Measurements from ENCODE around the gene ZNF213. TPM values are rescaled to one million over a fixed set of nuclear protein-coding genes. Genes with fewer than 3 reads are reported as not detected.
"Not testable (repeated sequence)": the region's sequence is repeated elsewhere in the genome, so short reads cannot be mapped to it uniquely, and the experiment has no call there.

Gene ZNF213
- total RNA-seq, 1 donor from 2014 or later: 7.6 TPM

GRCh38 chr16:3166505-3166886 is 31.7 kb downstream of the ZNF213 start:
- H3K36me3 ChIP-seq: no peaks in the 10 kb centered on the region
- no peaks in the 10 kb centered on the region for H3K27me3 ChIP-seq
- H3K4me3 ChIP-seq: no peak overlapping the region
- H3K4me1 ChIP-seq: peaks cover 21% of the 10 kb centered on the region
- no peak for TF ChIP-seq CTCF (IDR thresholded peaks at IDR 0.05)
- TF ChIP-seq POLR2A (IDR thresholded peaks at IDR 0.05): no peak
- no peak for TF ChIP-seq POLR2AphosphoS5 (IDR thresholded peaks at IDR 0.05; ENCODE audit: insufficient read depth in 1 of 2, low read depth in 1 of 2)
- no peak overlapping the region for H3K27ac ChIP-seq
- H3K9me3 ChIP-seq: no peaks in the 10 kb centered on the region
- DNase-seq (ENCODE audit: extremely low spot score in 2 of 2): no peak
- intact Hi-C loops (cut with DNase I): no loop called here

- H3K9me3 ChIP-seq; DNase-seq (ENCODE audit: extremely low spot score in 2 of 2); H3K4me3 ChIP-seq; H3K27ac ChIP-seq; intact Hi-C loops (cut with DNase I); H3K36me3 ChIP-seq; H3K27me3 ChIP-seq: not testable (repeated sequence)
- peak in 1 of 2 donors; percentile 28 for TF ChIP-seq POLR2AphosphoS5 (IDR thresholded peaks at IDR 0.05; ENCODE audit: insufficient read depth in 1 of 2, low read depth in 1 of 2)
- H3K4me1 ChIP-seq: peaks cover 29% of the 10 kb centered on the region
Measured at GRCh38 chr16:3168729-3169128, 33.9 kb downstream of the ZNF213 start.

DNA sequence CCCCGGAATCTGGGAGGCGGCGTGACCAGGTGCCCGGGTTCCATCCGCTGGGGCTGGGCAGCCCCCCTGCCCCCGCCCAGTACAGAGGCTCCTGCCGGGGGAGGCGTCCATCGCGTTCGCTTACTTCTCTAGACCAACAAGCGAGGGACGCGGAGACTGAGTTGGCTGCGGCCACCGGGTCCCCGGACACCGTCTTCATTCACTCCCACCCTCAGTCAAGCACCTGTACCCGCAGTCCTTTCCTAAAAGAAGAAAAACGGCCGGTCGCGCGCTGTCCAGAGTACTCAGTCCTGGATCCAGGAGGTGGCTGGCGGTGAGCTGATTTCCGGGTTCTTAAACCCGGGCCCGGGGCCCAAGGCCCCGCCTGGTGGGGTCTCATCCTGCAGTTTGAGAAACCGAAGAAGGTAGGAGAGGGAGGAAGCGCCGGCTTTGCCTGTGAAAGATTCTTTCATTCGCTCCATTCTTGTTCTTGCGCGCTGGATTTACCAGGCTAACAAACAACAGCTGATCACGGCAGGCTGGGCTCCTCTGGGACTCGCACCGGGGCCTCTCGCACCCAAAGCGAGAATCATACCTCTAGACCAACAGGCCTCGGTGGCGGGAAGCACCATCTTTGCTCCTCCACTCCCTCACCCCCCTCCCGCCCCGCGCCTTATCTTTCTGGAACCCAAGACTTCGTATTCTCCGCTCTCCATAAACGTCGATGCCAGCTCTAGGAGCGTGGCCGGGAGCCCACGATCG is 35.8 kb downstream of the ZNF213 start:
- Histone ChIP-seq H3K27ac (no peak overlapping the region), H3K4me1 (peaks cover 26% of the 10 kb centered on the region), H3K4me3 (no peak overlapping the region), H3K9me3 (no peaks in the 10 kb centered on the region), H3K36me3 (no peaks in the 10 kb centered on the region), H3K27me3 (peaks cover 3% of the 10 kb centered on the region)
- no peak for DNase-seq (ENCODE audit: extremely low spot score in 2 of 2)
- intact Hi-C loops (cut with DNase I): no loop called here
- TF ChIP-seq CTCF (IDR thresholded peaks at IDR 0.05) (no peak), POLR2AphosphoS5 (IDR thresholded peaks at IDR 0.05; ENCODE audit: insufficient read depth in 1 of 2, low read depth in 1 of 2) (no peak), POLR2A (IDR thresholded peaks at IDR 0.05) (no peak)

GRCh38 chr16:3171181-3171854 is 36.5 kb downstream of the ZNF213 start:
- intact Hi-C loops (cut with DNase I): no loop called here
- no peak overlapping the region for H3K27ac ChIP-seq
- H3K9me3 ChIP-seq: no peaks in the 10 kb centered on the region
- TF ChIP-seq POLR2AphosphoS5 (IDR thresholded peaks at IDR 0.05; ENCODE audit: insufficient read depth in 1 of 2, low read depth in 1 of 2) (no peak), CTCF (IDR thresholded peaks at IDR 0.05) (no peak), POLR2A (IDR thresholded peaks at IDR 0.05) (no peak)
- H3K4me3 ChIP-seq: peak overlapping the region in 1 of 2 donors; percentile 12
- H3K27me3 ChIP-seq: peaks cover 3% of the 10 kb centered on the region
- peaks cover 24% of the 10 kb centered on the region for H3K4me1 ChIP-seq
- H3K36me3 ChIP-seq: no peaks in the 10 kb centered on the region
- no peak for DNase-seq (ENCODE audit: extremely low spot score in 2 of 2)

DNA sequence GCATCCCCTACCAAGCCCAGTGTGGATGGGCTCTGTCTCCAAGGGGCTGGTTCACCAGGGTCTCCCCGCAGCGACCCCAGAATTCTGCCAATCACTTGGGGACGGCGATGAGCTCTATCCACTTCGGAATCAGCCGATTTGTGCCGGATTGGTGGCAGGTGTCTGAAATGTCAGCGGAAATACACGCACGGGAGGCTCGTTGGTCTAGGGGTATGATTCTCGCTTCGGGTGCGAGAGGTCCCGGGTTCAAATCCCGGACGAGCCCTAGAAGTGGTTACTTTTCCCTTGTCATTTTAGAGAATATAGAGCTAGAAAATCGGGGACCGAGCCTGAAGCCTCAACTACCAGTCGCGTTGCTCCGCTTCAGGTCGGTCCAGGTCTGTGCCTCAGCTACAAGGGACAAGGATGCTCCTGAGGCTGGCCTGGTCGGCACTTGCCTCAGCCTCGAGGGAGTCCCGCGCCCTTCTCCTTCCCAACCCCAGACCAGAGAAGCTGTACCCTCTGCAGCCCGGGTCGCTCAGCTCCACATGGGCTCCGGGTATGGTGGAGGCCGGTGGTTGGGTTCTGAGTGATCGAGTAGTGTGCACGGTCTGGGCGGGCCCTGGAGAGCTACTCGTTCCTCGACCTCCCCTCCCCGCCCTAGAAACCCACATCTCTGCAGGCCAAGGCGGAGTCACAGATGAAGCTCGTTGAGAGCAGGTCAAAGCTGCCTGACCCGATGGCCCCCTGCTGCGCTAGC is 37.2 kb downstream of the ZNF213 start:
- Histone ChIP-seq H3K27me3 (peaks cover 3% of the 10 kb centered on the region), H3K9me3 (no peaks in the 10 kb centered on the region), H3K4me3 (peak overlapping the region in 1 of 2 donors; percentile 12), H3K36me3 (no peaks in the 10 kb centered on the region), H3K27ac (no peak overlapping the region), H3K4me1 (peaks cover 24% of the 10 kb centered on the region)
- intact Hi-C loops (cut with DNase I): no loop called here
- TF ChIP-seq CTCF (IDR thresholded peaks at IDR 0.05): no peak
- no peak for TF ChIP-seq POLR2AphosphoS5 (IDR thresholded peaks at IDR 0.05; ENCODE audit: insufficient read depth in 1 of 2, low read depth in 1 of 2)
- TF ChIP-seq POLR2A (IDR thresholded peaks at IDR 0.05): no peak
- DNase-seq (ENCODE audit: extremely low spot score in 2 of 2): no peak
